Measurements from ENCODE around the gene TNS4. TPM values are rescaled to one million over a fixed set of nuclear protein-coding genes. Genes with fewer than 3 reads are reported as not detected.

TNS4 gene
- total RNA-seq, 1 donor from 2014 or later, result not detected

DNA sequence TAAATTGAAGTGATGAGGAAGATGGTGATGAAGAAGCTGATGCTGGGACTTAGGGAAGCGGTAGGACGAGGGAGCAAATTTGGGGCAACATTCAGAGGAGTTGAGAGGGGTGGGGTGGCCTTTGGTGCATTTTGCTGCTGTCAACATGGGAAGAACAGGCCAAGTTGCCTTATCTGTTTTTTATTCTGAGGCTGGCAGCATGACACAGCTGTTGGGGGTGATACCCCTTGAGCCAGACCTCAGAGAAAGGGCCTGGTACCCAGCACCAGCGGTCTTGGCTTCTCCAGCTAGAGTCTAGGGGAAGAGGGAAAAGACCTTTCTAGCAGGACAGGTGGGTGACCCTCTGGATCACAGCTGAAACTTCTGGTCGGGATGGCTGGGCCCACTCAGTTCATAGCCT, 53.6 kb downstream of the TNS4 start:
- Histone ChIP-seq H3K9ac (no peak overlapping the region), H3K36me3 (no peaks in the 10 kb centered on the region), H3K4me2 (no peak overlapping the region), H3K27ac (no peak overlapping the region), H3K4me3 (no peak overlapping the region), H3K79me2 (ENCODE audit: low read depth) (peaks cover 6% of the 10 kb centered on the region), H3K4me1 (peaks cover 11% of the 10 kb centered on the region), H2AFZ (replicated peaks) (no peak overlapping the region), H3K9me3 (ENCODE audit: low read depth) (no peaks in the 10 kb centered on the region), H4K20me1 (ENCODE audit: low read depth) (no peaks in the 10 kb centered on the region), H3K27me3 (no peaks in the 10 kb centered on the region), H3F3A (ENCODE audit: low read depth) (peaks cover 9% of the 10 kb centered on the region)
- DNase-seq (ENCODE audit: low spot score), result no peak
- H3K36me3 Mint-ChIP-seq, result no peaks in the 10 kb centered on the region
- TF ChIP-seq EZH2phosphoT487 (IDR thresholded peaks at IDR 0.05) (no peak), CTCF (IDR thresholded peaks at IDR 0.05) (no peak), EZH2 (IDR thresholded peaks at IDR 0.05) (no peak)
- H3K27me3 Mint-ChIP-seq (ENCODE audit: insufficient read depth, low read depth), result peaks cover 5% of the 10 kb centered on the region
- no peak overlapping the region for H3K4me3 Mint-ChIP-seq
- H3K27ac Mint-ChIP-seq, result no peak overlapping the region
- H3K4me1 Mint-ChIP-seq, result peaks cover 27% of the 10 kb centered on the region
- H3K9me3 Mint-ChIP-seq, result no peaks in the 10 kb centered on the region

- H3K9ac ChIP-seq, result no peak overlapping the region
- H3K27me3 ChIP-seq, result peaks cover 6% of the 10 kb centered on the region
- peaks cover 6% of the 10 kb centered on the region for H3K79me2 ChIP-seq (ENCODE audit: low read depth)
- DNase-seq (ENCODE audit: low spot score), result no peak
- H3K4me1 ChIP-seq, result peaks cover 14% of the 10 kb centered on the region
- no peaks in the 10 kb centered on the region for H4K20me1 ChIP-seq (ENCODE audit: low read depth)
- H3K4me2 ChIP-seq, result no peak overlapping the region
- Mint-ChIP-seq H3K27me3 (ENCODE audit: insufficient read depth, low read depth) (peaks cover 5% of the 10 kb centered on the region), H3K9me3 (no peaks in the 10 kb centered on the region), H3K27ac (no peak overlapping the region), H3K4me1 (peaks cover 31% of the 10 kb centered on the region), H3K4me3 (no peak overlapping the region), H3K36me3 (no peaks in the 10 kb centered on the region)
- TF ChIP-seq EZH2phosphoT487 (IDR thresholded peaks at IDR 0.05), result no peak
- TF ChIP-seq CTCF (IDR thresholded peaks at IDR 0.05), result no peak
- TF ChIP-seq EZH2 (IDR thresholded peaks at IDR 0.05), result no peak
- no peak overlapping the region for H3K4me3 ChIP-seq
- H2AFZ ChIP-seq (replicated peaks), result no peak overlapping the region
- no peaks in the 10 kb centered on the region for H3K9me3 ChIP-seq (ENCODE audit: low read depth)
- no peak overlapping the region for H3K27ac ChIP-seq
- H3F3A ChIP-seq (ENCODE audit: low read depth), result peaks cover 14% of the 10 kb centered on the region
- H3K36me3 ChIP-seq, result no peaks in the 10 kb centered on the region
These were observed 54.2 kb downstream of the TNS4 start for GRCh38 chr17:40447148-40447644.

DNA sequence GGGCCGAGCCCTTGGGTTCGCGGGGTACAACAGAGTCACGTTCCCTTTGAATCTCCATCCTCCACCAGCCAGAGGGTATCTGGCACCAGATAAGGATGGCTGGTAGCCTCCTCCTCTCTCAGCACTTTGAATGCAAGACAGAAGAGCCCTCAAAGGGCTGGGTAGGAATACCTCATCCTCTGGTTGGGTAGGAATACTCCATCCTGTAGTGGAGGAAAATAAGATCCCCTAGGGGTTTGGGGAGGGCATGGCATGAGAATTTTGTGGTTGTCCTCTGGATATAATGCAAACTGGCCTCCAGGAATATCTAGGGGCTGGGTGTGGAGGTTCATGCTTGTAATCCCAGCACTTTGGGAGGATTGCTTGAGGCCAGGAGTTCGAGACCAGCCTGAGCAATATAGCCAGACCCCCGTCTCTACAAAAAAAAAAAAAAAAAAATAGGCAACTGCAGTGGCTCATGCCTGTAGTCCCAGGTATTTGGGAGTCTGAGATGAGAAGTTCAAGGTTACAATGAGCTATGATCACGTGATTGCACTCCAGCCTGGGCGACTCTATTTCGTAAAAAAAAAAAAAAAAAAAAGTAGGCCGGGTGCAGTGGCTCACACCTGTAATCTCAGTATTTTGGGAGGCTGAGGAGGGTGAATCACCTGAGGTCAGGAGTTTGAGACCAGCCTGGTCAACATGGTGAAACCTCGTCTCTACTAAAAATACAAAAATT, 55.5 kb downstream of the TNS4 start:
- Histone ChIP-seq H3F3A (ENCODE audit: low read depth) (peaks cover 14% of the 10 kb centered on the region), H3K9ac (no peak overlapping the region), H3K4me3 (no peak overlapping the region), H2AFZ (replicated peaks) (no peak overlapping the region), H3K27ac (no peak overlapping the region), H3K79me2 (ENCODE audit: low read depth) (peaks cover 6% of the 10 kb centered on the region), H3K27me3 (peaks cover 6% of the 10 kb centered on the region), H3K4me2 (peak overlapping the region; percentile 89), H3K36me3 (no peaks in the 10 kb centered on the region), H3K4me1 (peaks cover 17% of the 10 kb centered on the region), H3K9me3 (ENCODE audit: low read depth) (no peaks in the 10 kb centered on the region), H4K20me1 (ENCODE audit: low read depth) (no peaks in the 10 kb centered on the region)
- Mint-ChIP-seq H3K4me3 (peak overlapping the region; percentile 89), H3K27ac (no peak overlapping the region), H3K9me3 (no peaks in the 10 kb centered on the region), H3K27me3 (ENCODE audit: insufficient read depth, low read depth) (peaks cover 8% of the 10 kb centered on the region), H3K4me1 (peaks cover 31% of the 10 kb centered on the region), H3K36me3 (no peaks in the 10 kb centered on the region)
- DNase-seq (ENCODE audit: low spot score), result no peak
- no peak for TF ChIP-seq EZH2 (IDR thresholded peaks at IDR 0.05)
- no peak for TF ChIP-seq CTCF (IDR thresholded peaks at IDR 0.05)
- no peak for TF ChIP-seq EZH2phosphoT487 (IDR thresholded peaks at IDR 0.05)
